Mesendoderm (in vitro differentiated cells): ENCODE measurements around the gene MAN1A2. TPM values are rescaled to one million over a fixed set of nuclear protein-coding genes. Genes with fewer than 3 reads are reported as not detected.

ENCODE experiments used
- DNase-seq: peaks from one replicate; pipeline ENCODE4 v3.0.0; 2013
- H2AK5ac ChIP-seq: 2 replicates; pipeline ENCODE4 v1.6.1; 2013; ENCODE audit warnings: low read length, inconsistent platforms
- H2BK120ac ChIP-seq: 2 replicates; pipeline ENCODE4 v1.6.1; 2013; ENCODE audit warnings: low read depth, mild to moderate bottlenecking, low read length, moderate library complexity, mixed read lengths
- H2BK15ac ChIP-seq: replicated peaks from 2 replicates; pipeline ENCODE4 v1.6.1; 2013; ENCODE audit warnings: low read depth, mild to moderate bottlenecking, moderate library complexity
- H2BK5ac ChIP-seq: 2 replicates; pipeline ENCODE4 v1.6.1; 2013; ENCODE audit warnings: low read length, inconsistent platforms
- H3K18ac ChIP-seq: 2 replicates; pipeline ENCODE4 v1.6.1; 2013; ENCODE audit warnings: mild to moderate bottlenecking, low read length, mixed read lengths
- H3K23ac ChIP-seq: one replicate; pipeline ENCODE4 v1.6.1; 2013; ENCODE audit warnings: low read length
- H3K27ac ChIP-seq: 2 replicates; pipeline ENCODE4 v1.5.1; 2013; ENCODE audit warnings: low read depth, mild to moderate bottlenecking, inconsistent platforms, low read length, moderate library complexity
- H3K27me3 ChIP-seq: 2 replicates; pipeline ENCODE4 v1.6.1; 2013; ENCODE audit warnings: low read length, control low read depth, mild to moderate bottlenecking, inconsistent platforms; ENCODE audit not compliant: insufficient read depth, poor library complexity
- H3K36me3 ChIP-seq: 2 replicates; pipeline ENCODE4 v1.6.1; 2013; ENCODE audit warnings: low read length, inconsistent platforms; ENCODE audit not compliant: control insufficient read depth, insufficient read depth
- H3K4ac ChIP-seq: one replicate; pipeline ENCODE4 v1.6.1; 2013; ENCODE audit warnings: low read depth, mild to moderate bottlenecking, low read length, moderate library complexity
- H3K4me1 ChIP-seq: 2 replicates; pipeline ENCODE4 v1.6.1; 2013; ENCODE audit warnings: low read depth, low read length, inconsistent platforms; ENCODE audit not compliant: control insufficient read depth
- H3K4me2 ChIP-seq: 2 replicates; pipeline ENCODE4 v1.6.1; 2013; ENCODE audit warnings: low read length
- H3K4me3 ChIP-seq: 2 replicates; pipeline ENCODE4 v1.5.1; 2013; ENCODE audit warnings: mild to moderate bottlenecking, low read length
- H3K56ac ChIP-seq: one replicate; pipeline ENCODE4 v1.6.1; 2013; ENCODE audit warnings: low read length
- H3K79me1 ChIP-seq: 2 replicates; pipeline ENCODE4 v1.6.1; 2013; ENCODE audit warnings: low read length, inconsistent platforms
- H3K79me2 ChIP-seq: 2 replicates; pipeline ENCODE4 v1.6.1; 2013; ENCODE audit warnings: mild to moderate bottlenecking, low read length; ENCODE audit not compliant: control insufficient read depth, insufficient read depth
- H3K9ac ChIP-seq: 2 replicates; pipeline ENCODE4 v1.6.1; 2013; ENCODE audit warnings: low read length, inconsistent platforms
- H4K5ac ChIP-seq: one replicate; pipeline ENCODE4 v1.6.1; 2013; ENCODE audit warnings: low read length
- H4K8ac ChIP-seq: one replicate; pipeline ENCODE4 v1.6.1; 2013; ENCODE audit warnings: low read depth, mild to moderate bottlenecking, control low read depth, low read length, moderate library complexity
- WGBS: extraction: QIAGEN DNeasy Blood & Tissue Kit; methylation state at CpG from one replicate; pipeline ENCODE4 v1.1.7; 2013; ENCODE audit warnings: low lambda C conversion rate, missing lambda C conversion rate; ENCODE audit not compliant: insufficient coverage; ENCODE audit errors: extremely low coverage; 5-methylcytosine and 5-hydroxymethylcytosine counted together
- polyA plus RNA-seq, 2 experiments: library from polyadenylated mRNA; stranded (reverse); fragments of 200-250 nt; gene quantifications; one replicate each; pipeline ENCODE4 v1.2.3, GENCODE V29; 2013

The MAN1A2 gene
- 11.7 TPM for polyA plus RNA-seq (2013, experiment 1 of 2)
- polyA plus RNA-seq (2013, experiment 2 of 2) = 11.6 TPM

DNA sequence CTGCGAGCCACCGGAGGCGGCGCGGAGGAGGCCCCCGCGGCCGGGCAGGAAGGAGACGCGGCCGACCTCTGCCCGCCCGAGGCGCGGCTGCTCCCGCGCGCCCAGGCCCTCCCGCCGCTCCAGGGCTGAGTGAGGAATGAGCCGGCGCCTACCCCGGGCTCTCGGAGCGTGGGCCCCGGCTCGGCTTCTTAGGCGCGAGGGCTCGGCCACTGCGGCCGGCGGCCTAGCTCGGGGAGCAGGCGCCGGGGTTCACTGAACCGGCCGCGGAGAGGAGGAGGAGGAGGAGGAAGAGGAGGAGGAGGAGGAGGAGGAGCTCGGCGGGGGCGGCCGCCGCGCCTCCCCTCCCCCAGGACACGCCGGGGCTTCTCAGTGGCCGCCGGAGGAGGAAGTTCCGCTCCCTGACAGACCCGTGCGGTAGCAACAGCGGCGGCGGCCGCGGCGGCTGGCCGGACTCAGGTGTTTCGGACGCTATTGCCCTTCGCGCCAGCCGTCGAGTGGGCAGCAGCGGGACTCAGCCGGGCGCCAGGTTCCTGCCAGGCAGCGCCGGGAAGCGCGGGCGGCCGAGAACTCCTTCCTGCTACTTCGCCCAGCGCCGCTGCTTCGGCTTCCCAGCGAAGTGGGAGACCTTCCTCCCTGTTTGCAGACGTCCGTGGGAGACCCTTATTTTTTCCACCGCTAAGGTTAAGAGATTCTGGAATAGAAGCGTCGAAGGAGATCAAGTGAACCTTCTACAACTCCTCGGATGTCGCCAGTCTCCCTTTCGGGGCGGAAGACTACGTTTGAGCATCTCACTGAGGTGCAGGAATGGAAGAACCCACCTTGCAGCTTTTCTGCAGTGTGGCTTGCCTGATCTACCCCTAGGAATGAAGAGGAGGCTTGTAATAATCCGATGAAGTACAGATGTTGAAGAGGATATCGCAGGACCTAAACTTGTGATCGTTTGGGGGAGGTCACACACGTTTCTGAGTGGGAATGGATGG lies at the start of gene MAN1A2:
MAN1A2 (plus strand) TSS at position 404 of the 980 bp plus-strand sequence. CDS start 735 bp downstream, outside the sequence.
- Histone ChIP-seq H3K9ac (peak within 1 kb of the TSS; percentile 96), H3K79me2 (peaks cover 11% of the 10 kb centered on the region), H2BK15ac (no peak within 1 kb of the TSS), H3K18ac (peak within 1 kb of the TSS; percentile 98), H3K27ac (peak within 1 kb of the TSS; percentile 97), H3K23ac (no peak within 1 kb of the TSS), H3K56ac (peak within 1 kb of the TSS; percentile 98), H3K4me2 (peak within 1 kb of the TSS; percentile 98), H4K5ac (no peak within 1 kb of the TSS), H3K27me3 (no peaks in the 10 kb centered on the region), H3K4me3 (peak within 1 kb of the TSS; percentile 75), H3K36me3 (no peaks in the 10 kb centered on the region), H4K8ac (peak within 1 kb of the TSS; percentile 81), H3K79me1 (peaks cover 2% of the 10 kb centered on the region), H2AK5ac (no peak within 1 kb of the TSS), H3K4ac (peak within 1 kb of the TSS; percentile 99), H2BK120ac (peak within 1 kb of the TSS; percentile 82), H3K4me1 (peaks cover 7% of the 10 kb centered on the region), H2BK5ac (peak within 1 kb of the TSS; percentile 84)
- no CpG with 5 or more reads among the region's 93 CpGs for WGBS
- DNase-seq = peak; percentile 77

DNA sequence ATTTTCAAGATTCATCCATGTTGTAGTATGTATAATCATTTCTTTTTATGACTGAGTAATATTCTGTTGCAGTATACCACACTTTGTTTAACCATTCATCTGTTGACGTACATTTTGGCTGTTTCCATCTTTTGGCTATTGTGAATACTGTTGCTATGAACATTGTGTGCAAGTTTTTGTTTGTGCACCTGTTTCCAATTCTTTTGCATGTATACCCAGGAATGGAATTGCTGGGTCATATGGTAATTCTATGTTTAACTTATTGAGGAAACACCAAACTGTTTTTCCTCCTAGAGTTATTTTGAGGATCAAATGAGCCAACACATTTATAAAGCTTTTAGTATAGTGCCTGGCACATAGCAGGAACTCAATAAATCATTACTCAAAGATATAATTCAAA lies 49.2 kb upstream of the MAN1A2 start:
- Histone ChIP-seq H3K9ac (no peak overlapping the region), H3K79me2 (no peaks in the 10 kb centered on the region), H2BK120ac (no peak overlapping the region), H3K79me1 (no peaks in the 10 kb centered on the region), H4K8ac (no peak overlapping the region), H2AK5ac (no peak overlapping the region), H3K4me3 (no peak overlapping the region), H3K23ac (no peak overlapping the region), H3K4me1 (no peaks in the 10 kb centered on the region), H3K4me2 (no peak overlapping the region), H2BK15ac (no peak overlapping the region), H2BK5ac (no peak overlapping the region), H3K56ac (no peak overlapping the region), H3K18ac (no peak overlapping the region), H4K5ac (no peak overlapping the region), H3K36me3 (no peaks in the 10 kb centered on the region), H3K27ac (no peak overlapping the region), H3K4ac (no peak overlapping the region), H3K27me3 (no peaks in the 10 kb centered on the region)
- no CpG with 5 or more reads among the region's 1 CpG for WGBS
- no peak for DNase-seq

DNA sequence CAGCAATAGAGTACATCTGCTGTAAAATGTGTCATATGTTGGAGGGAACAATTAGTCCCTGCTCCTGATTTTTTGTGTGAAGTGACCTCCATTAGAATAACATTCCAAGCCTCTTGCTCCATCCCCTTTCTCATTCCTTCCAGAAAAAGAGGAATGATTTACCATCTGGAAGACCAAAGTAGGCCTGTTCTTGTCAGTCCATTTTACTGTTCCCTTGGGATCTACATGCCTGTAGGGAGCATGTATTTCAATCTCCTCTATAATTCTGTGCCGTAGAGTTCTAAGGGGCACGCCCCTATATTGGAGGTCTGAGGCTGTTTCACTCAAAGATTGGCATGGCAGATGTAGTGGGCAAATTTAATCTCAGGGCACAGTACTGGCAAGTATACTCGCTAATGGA lies 48.8 kb upstream of the MAN1A2 start:
- no peak overlapping the region for H2BK15ac ChIP-seq
- H4K8ac ChIP-seq = no peak overlapping the region
- no peak overlapping the region for H2BK5ac ChIP-seq
- WGBS = no CpG with 5 or more reads among the region's 3 CpGs
- H3K4ac ChIP-seq = no peak overlapping the region
- no peak overlapping the region for H3K23ac ChIP-seq
- H3K36me3 ChIP-seq = no peaks in the 10 kb centered on the region
- no peaks in the 10 kb centered on the region for H3K27me3 ChIP-seq
- H3K4me3 ChIP-seq = no peak overlapping the region
- no peak overlapping the region for H4K5ac ChIP-seq
- H3K4me2 ChIP-seq = no peak overlapping the region
- no peak overlapping the region for H2AK5ac ChIP-seq
- H3K4me1 ChIP-seq = no peaks in the 10 kb centered on the region
- H3K18ac ChIP-seq = no peak overlapping the region
- no peak overlapping the region for H2BK120ac ChIP-seq
- no peak overlapping the region for H3K56ac ChIP-seq
- no peak for DNase-seq
- H3K79me2 ChIP-seq = no peaks in the 10 kb centered on the region
- no peak overlapping the region for H3K9ac ChIP-seq
- H3K27ac ChIP-seq = no peak overlapping the region
- no peaks in the 10 kb centered on the region for H3K79me1 ChIP-seq

DNA sequence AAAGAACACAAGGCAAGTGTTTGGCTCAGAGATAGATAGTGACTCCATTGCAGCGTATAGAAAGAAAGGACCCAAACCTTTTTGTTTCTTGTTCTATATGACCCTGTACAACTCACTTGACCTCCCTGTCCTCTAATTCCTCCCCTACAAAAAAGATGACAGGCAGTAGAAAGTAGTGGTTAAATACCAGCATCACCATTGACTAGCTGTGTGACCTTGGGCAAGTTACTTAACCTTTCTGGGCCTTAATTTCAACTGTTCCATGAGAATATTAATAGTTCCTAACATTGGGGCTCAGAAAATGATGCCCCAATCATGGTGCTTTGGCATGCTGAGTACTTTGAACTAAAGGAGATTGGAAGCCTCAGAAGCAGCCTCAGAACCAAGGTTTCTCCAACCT lies 46.7 kb upstream of the MAN1A2 start:
- no peaks in the 10 kb centered on the region for H3K79me1 ChIP-seq
- no peaks in the 10 kb centered on the region for H3K4me1 ChIP-seq
- H3K36me3 ChIP-seq = no peaks in the 10 kb centered on the region
- no peak overlapping the region for H3K27ac ChIP-seq
- no peak overlapping the region for H3K23ac ChIP-seq
- H4K8ac ChIP-seq = no peak overlapping the region
- H3K9ac ChIP-seq = no peak overlapping the region
- no peaks in the 10 kb centered on the region for H3K79me2 ChIP-seq
- H2AK5ac ChIP-seq = no peak overlapping the region
- no peak overlapping the region for H4K5ac ChIP-seq
- WGBS = no CpG with 5 or more reads among the region's 1 CpG
- no peak for DNase-seq
- no peak overlapping the region for H3K4me3 ChIP-seq
- no peak overlapping the region for H3K4ac ChIP-seq
- no peak overlapping the region for H3K18ac ChIP-seq
- H3K56ac ChIP-seq = no peak overlapping the region
- H2BK5ac ChIP-seq = no peak overlapping the region
- no peak overlapping the region for H3K4me2 ChIP-seq
- H2BK15ac ChIP-seq = no peak overlapping the region
- H2BK120ac ChIP-seq = no peak overlapping the region
- H3K27me3 ChIP-seq = no peaks in the 10 kb centered on the region

DNA sequence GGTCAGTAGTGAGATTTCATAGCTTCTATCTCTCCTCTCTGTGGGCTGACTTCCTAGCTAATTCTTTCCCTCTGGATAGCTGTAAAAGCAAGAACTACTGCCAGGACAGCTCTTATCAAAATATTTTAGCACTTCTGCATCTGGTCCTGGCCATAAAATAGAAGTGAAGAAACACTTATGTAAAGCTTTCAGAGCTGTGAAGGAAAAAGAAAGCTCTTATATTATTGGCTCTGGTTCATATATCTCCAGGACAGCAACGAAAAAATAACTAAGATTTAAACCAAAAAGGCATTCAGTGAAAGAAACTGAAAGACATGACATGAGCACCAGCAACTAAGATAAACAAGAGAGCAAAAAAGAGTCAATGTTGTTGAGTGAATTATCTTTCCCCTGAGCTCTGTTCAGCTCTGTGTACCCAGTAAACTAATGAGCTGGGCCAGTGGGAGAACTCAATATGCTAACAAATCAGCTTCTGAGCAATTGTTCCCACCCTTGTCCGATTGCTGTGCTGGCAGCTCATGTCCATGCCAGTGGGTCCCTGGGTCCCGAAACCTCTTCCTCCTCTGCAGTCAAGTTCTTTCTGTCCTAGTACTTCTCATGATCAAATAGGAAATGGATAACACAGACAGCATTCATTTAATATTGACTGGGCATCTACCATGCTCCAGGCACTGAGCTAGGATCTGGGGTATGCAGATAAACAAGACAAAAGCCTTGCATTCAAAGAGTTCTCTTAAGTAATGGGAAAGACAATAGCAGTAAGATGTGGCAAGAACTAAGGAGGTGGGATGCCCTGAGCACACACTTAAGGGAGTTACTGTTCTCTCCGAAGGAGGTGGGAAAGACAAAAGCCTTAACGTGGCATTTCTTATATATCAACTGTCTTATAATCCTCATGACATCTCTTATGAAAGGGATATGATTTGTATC lies 45.3 kb upstream of the MAN1A2 start:
- Histone ChIP-seq H3K9ac (no peak overlapping the region), H3K4me2 (no peak overlapping the region), H3K56ac (no peak overlapping the region), H3K4me1 (no peaks in the 10 kb centered on the region), H2BK15ac (no peak overlapping the region), H2BK5ac (no peak overlapping the region), H3K36me3 (no peaks in the 10 kb centered on the region), H3K4me3 (no peak overlapping the region), H2BK120ac (no peak overlapping the region), H3K79me2 (no peaks in the 10 kb centered on the region), H3K27ac (no peak overlapping the region), H3K4ac (no peak overlapping the region), H4K5ac (no peak overlapping the region), H4K8ac (no peak overlapping the region), H3K23ac (no peak overlapping the region), H3K27me3 (no peaks in the 10 kb centered on the region), H3K79me1 (no peaks in the 10 kb centered on the region), H3K18ac (no peak overlapping the region), H2AK5ac (no peak overlapping the region)
- no CpG with 5 or more reads among the region's 5 CpGs for WGBS
- DNase-seq = no peak
